H9 (cell line): ENCODE data around the gene IL21R. TPM values are rescaled to one million over a fixed set of nuclear protein-coding genes. Genes with fewer than 3 reads are reported as not detected.

Experiments
- DNase-seq: peaks from one replicate; pipeline ENCODE4 v3.0.0-alpha.2; 2017
- H2AFZ ChIP-seq: one replicate; pipeline ENCODE4 v1.6.1; 2013; ENCODE audit warnings: mild to moderate bottlenecking, low read length, control low read depth, moderate library complexity
- H2AK5ac ChIP-seq: 2 replicates; pipeline ENCODE4 v1.6.1; 2013; ENCODE audit warnings: low read length, control low read depth, mixed read lengths; ENCODE audit not compliant: insufficient read length
- H2BK120ac ChIP-seq: one replicate; pipeline ENCODE4 v1.6.1; 2013; ENCODE audit warnings: low read depth, mild to moderate bottlenecking, low read length, control low read depth, inconsistent platforms; ENCODE audit not compliant: poor library complexity, severe bottlenecking
- H2BK12ac ChIP-seq: 2 replicates; pipeline ENCODE4 v1.6.1; 2013; ENCODE audit warnings: low read length, control low read depth, mixed read lengths, low read depth; ENCODE audit not compliant: insufficient read length
- H2BK15ac ChIP-seq: 2 replicates; pipeline ENCODE4 v1.6.1; 2013; ENCODE audit warnings: low read depth, low read length, control low read depth
- H2BK20ac ChIP-seq: one replicate; pipeline ENCODE4 v1.6.1; 2013; ENCODE audit warnings: low read depth, mild to moderate bottlenecking, low read length, control low read depth, inconsistent platforms; ENCODE audit not compliant: poor library complexity, severe bottlenecking
- H2BK5ac ChIP-seq: 2 replicates; pipeline ENCODE4 v1.6.1; 2013; ENCODE audit warnings: low read length, control low read depth, mixed read lengths; ENCODE audit not compliant: insufficient read length
- H3K14ac ChIP-seq: 2 replicates; pipeline ENCODE4 v1.6.1; 2013; ENCODE audit warnings: low read length, control low read depth; ENCODE audit not compliant: insufficient read depth
- H3K18ac ChIP-seq: 2 replicates; pipeline ENCODE4 v1.6.1; 2013; ENCODE audit warnings: low read depth, mild to moderate bottlenecking, mixed read lengths, low read length, control low read depth; ENCODE audit not compliant: insufficient read length
- H3K23ac ChIP-seq: 2 replicates; pipeline ENCODE4 v1.6.1; 2013; ENCODE audit warnings: low read length, control low read depth, mixed read lengths, low read depth; ENCODE audit not compliant: insufficient read length
- H3K23me2 ChIP-seq: 2 replicates; pipeline ENCODE4 v1.6.1; 2013; ENCODE audit warnings: low read depth, mild to moderate bottlenecking, mixed read lengths, low read length, control low read depth; ENCODE audit not compliant: insufficient read length, poor library complexity, severe bottlenecking
- H3K27ac ChIP-seq: 2 replicates; pipeline ENCODE4 v1.5.1; 2013; ENCODE audit warnings: low read length, control low read depth, mixed read lengths, low read depth; ENCODE audit not compliant: insufficient read length
- H3K27me3 ChIP-seq: 2 replicates; pipeline ENCODE4 v1.6.1; 2013; ENCODE audit warnings: low read length, control low read depth, inconsistent platforms; ENCODE audit not compliant: insufficient read depth
- H3K4ac ChIP-seq: 2 replicates; pipeline ENCODE4 v1.6.1; 2013; ENCODE audit warnings: low read depth, mild to moderate bottlenecking, control low read depth, inconsistent platforms, low read length, moderate library complexity
- H3K4me1 ChIP-seq: 2 replicates; pipeline ENCODE4 v1.6.1; 2013; ENCODE audit warnings: low read length, control low read depth, inconsistent platforms; ENCODE audit not compliant: insufficient read depth
- H3K4me2 ChIP-seq: 2 replicates; pipeline ENCODE4 v1.6.1; 2013; ENCODE audit warnings: low read length, control low read depth, mixed read lengths; ENCODE audit not compliant: insufficient read length, insufficient read depth
- H3K56ac ChIP-seq: 2 replicates; pipeline ENCODE4 v1.6.1; 2013; ENCODE audit warnings: low read depth, mild to moderate bottlenecking, mixed read lengths, low read length, control low read depth; ENCODE audit not compliant: insufficient read length
- H3K79me1 ChIP-seq: 2 replicates; pipeline ENCODE4 v1.6.1; 2013; ENCODE audit warnings: low read depth, mild to moderate bottlenecking, moderate library complexity, low read length, control low read depth, inconsistent platforms; ENCODE audit not compliant: insufficient read depth, poor library complexity, severe bottlenecking
- H3K79me2 ChIP-seq: 2 replicates; pipeline ENCODE4 v1.6.1; 2013; ENCODE audit warnings: low read length, control low read depth, inconsistent platforms; ENCODE audit not compliant: insufficient read depth
- H3K9ac ChIP-seq: 2 replicates; pipeline ENCODE4 v1.6.1; 2013; ENCODE audit warnings: low read length, control low read depth, mixed read lengths; ENCODE audit not compliant: insufficient read length; ENCODE audit errors: extremely low read depth
- H3K9me3 ChIP-seq: one replicate; pipeline ENCODE4 v1.6.1; 2013; ENCODE audit warnings: low read depth, low read length, inconsistent platforms; ENCODE audit not compliant: control insufficient read depth
- H3T11ph ChIP-seq: one replicate; pipeline ENCODE4 v1.6.1; 2013; ENCODE audit warnings: mild to moderate bottlenecking, low read length, control low read depth, inconsistent platforms
- H4K20me1 ChIP-seq: one replicate; pipeline ENCODE4 v1.6.1; 2013; ENCODE audit not compliant: control insufficient read depth, insufficient read length, insufficient read depth
- H4K5ac ChIP-seq: 2 replicates; pipeline ENCODE4 v1.6.1; 2013; ENCODE audit warnings: low read depth, mild to moderate bottlenecking, mixed read lengths, low read length, control low read depth; ENCODE audit not compliant: insufficient read length
- H4K8ac ChIP-seq: replicated peaks from 2 replicates; pipeline ENCODE4 v1.6.1; 2013; ENCODE audit warnings: low read length, control low read depth, mixed read lengths, low read depth; ENCODE audit not compliant: insufficient read length
- H4K91ac ChIP-seq: 2 replicates; pipeline ENCODE4 v1.6.1; 2013; ENCODE audit warnings: low read depth, mild to moderate bottlenecking, moderate library complexity, mixed read lengths, low read length, control low read depth; ENCODE audit not compliant: insufficient read length
- H3K27ac Mint-ChIP-seq, 3 experiments: 2 replicates in 2 of 3; 3 replicates in 1 of 3; pipeline ENCODE4 v1.8.0; 2020 to 2021; ENCODE audit warnings: mixed read lengths in 3 of 3, mild to moderate bottlenecking in 1 of 3, moderate library complexity in 1 of 3
- H3K27me3 Mint-ChIP-seq: 2 replicates; pipeline ENCODE4 v1.8.0; 2021; ENCODE audit warnings: low read depth, mild to moderate bottlenecking, moderate library complexity, mixed read lengths
- H3K36me3 Mint-ChIP-seq, 3 experiments: 2 replicates in 2 of 3; 3 replicates in 1 of 3; pipeline ENCODE4 v1.8.0; 2020 to 2021; ENCODE audit warnings: low read depth in 3 of 3, mixed read lengths in 3 of 3; ENCODE audit not compliant: insufficient read depth in 1 of 3
- H3K4me1 Mint-ChIP-seq, 2 experiments: 2 replicates each; pipeline ENCODE4 v1.8.0; 2020; ENCODE audit warnings: mixed read lengths in 2 of 2
- H3K4me3 Mint-ChIP-seq, 2 experiments: 2 replicates in 1 of 2; 3 replicates in 1 of 2; pipeline ENCODE4 v1.8.0; 2020 to 2021; ENCODE audit warnings: mild to moderate bottlenecking in 2 of 2, mixed read lengths in 2 of 2, moderate library complexity in 1 of 2
- H3K9me3 Mint-ChIP-seq, 2 experiments: 2 replicates in 1 of 2; 3 replicates in 1 of 2; pipeline ENCODE4 v1.8.0; 2020; ENCODE audit warnings: mild to moderate bottlenecking in 2 of 2, mixed read lengths in 2 of 2, moderate library complexity in 1 of 2
- CTCF ChIP-seq: fragments of 200-600 bp; sonication (generic); conservative IDR thresholded peaks from 3 replicates; pipeline ENCODE4 v1.8.0; 2021; ENCODE audit warnings: antibody characterized with exemption, mild to moderate bottlenecking
- total RNA-seq: library from RNA; stranded (reverse); gene quantifications from 2 replicates; pipeline ENCODE4 v1.2.1, GENCODE V29; 2021

IL21R gene
- total RNA-seq, 1 experiment from 2014 or later: 0.07 TPM

- peak overlapping the region in 1 of 3 experiments; percentile 34; a peak in 1 of 7 replicates for H3K27ac Mint-ChIP-seq
- no peaks in the 10 kb centered on the region for H3K79me2 ChIP-seq
- no peak for TF ChIP-seq CTCF
These were observed 31.7 kb upstream of the IL21R start for GRCh38 chr16:27370318-27370717.

More at GRCh38 chr16:27370318-27370717, 31.7 kb upstream of the IL21R start:
- peaks cover 3 to 5% of the 10 kb centered on the region in 2 experiments; a peak in 3 of 4 replicates for H3K4me1 Mint-ChIP-seq
- H3K27ac ChIP-seq: no peak overlapping the region
- no peak overlapping the region for H2BK20ac ChIP-seq
- H4K8ac ChIP-seq: no peak overlapping the region
- H3K36me3 Mint-ChIP-seq: no peaks in the 10 kb centered on the region
- DNase-seq: no peak
- no peak overlapping the region for H3K4me2 ChIP-seq
- no peak overlapping the region for H2AFZ ChIP-seq
- no peak overlapping the region for H3K4me3 Mint-ChIP-seq
- H3T11ph ChIP-seq: no peak overlapping the region
- H4K20me1 ChIP-seq: no peaks in the 10 kb centered on the region
- H3K79me1 ChIP-seq: no peaks in the 10 kb centered on the region
- no peak overlapping the region for H3K9ac ChIP-seq
- no peak overlapping the region for H4K5ac ChIP-seq
- H3K56ac ChIP-seq: no peak overlapping the region
- no peak overlapping the region for H4K91ac ChIP-seq
- no peak overlapping the region for H3K18ac ChIP-seq
- H3K23me2 ChIP-seq: no peaks in the 10 kb centered on the region
- H2AK5ac ChIP-seq: no peak overlapping the region
- no peaks in the 10 kb centered on the region; the same call in 1 of the 2 replicates for H3K27me3 Mint-ChIP-seq
- H3K4me1 ChIP-seq: no peaks in the 10 kb centered on the region
- no peaks in the 10 kb centered on the region for H3K9me3 Mint-ChIP-seq
- no peak overlapping the region for H2BK5ac ChIP-seq
- no peaks in the 10 kb centered on the region for H3K9me3 ChIP-seq
- no peak overlapping the region for H3K14ac ChIP-seq
- no peak overlapping the region for H3K23ac ChIP-seq
- no peak overlapping the region for H2BK15ac ChIP-seq
- no peaks in the 10 kb centered on the region for H3K27me3 ChIP-seq
- H2BK12ac ChIP-seq: no peak overlapping the region
- H2BK120ac ChIP-seq: no peak overlapping the region
- no peak overlapping the region for H3K4ac ChIP-seq
